Measurements from ENCODE around the gene RNF31. TPM values are rescaled to one million over a fixed set of nuclear protein-coding genes. Genes with fewer than 3 reads are reported as not detected.

The RNF31 gene
- total and polyA plus RNA-seq, 5 donors = 27.6 to 48.4 (median 40.6) TPM

- peak in 2 of 3 donors; percentile 33 to 43 for DNase-seq
- H3K4me1 ChIP-seq (ENCODE audit: control insufficient read depth, insufficient read depth, low read length) = no peaks in the 10 kb centered on the region
- intact Hi-C loops (cut with DNase I) = no loop called here
- WGBS = 81% methylated on average over 2 of the region's 2 CpGs
- no peak overlapping the region for H3K4me3 ChIP-seq (ENCODE audit: low read length)
- no peaks in the 10 kb centered on the region for H3K27me3 ChIP-seq (ENCODE audit: control insufficient read depth, insufficient read depth)
- ATAC-seq = no peak
- no peak overlapping the region for H3K27ac ChIP-seq (ENCODE audit: low read length)
- no peaks in the 10 kb centered on the region for H3K9me3 ChIP-seq (ENCODE audit: control insufficient read depth, low read length)
Observed at GRCh38 chr14:24187539-24187915, 40.2 kb downstream of the RNF31 start.

- peak; percentile 92 to 95 for ATAC-seq
- peak; percentile 96 to 98 (median 97) for DNase-seq
Observed at GRCh38 chr14:24188251-24189058, 41.2 kb downstream of the RNF31 start, which contains the start of gene IPO4. Gene IPO4, minus strand, starts transcription at chr14:24188816. Its CDS starts 29 bp downstream, at chr14:24188787.

DNA sequence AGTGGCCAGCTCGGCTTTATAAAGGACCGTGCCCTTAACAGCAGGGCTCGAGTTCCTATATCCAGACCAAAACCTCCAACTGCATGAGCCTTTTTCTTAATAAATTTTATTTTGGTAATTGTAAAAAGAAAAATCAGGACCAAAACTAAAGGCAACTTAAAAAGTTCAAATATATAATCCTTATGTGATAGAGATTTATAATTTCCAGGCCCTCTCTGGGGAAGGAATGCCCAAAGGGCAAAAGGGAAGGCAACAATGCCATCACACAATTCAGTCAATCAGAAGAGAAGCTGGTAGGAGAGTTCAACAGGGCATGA is 41.7 kb downstream of the RNF31 start:
- no peak overlapping the region for H3K27ac ChIP-seq (ENCODE audit: low read length)
- intact Hi-C loops (cut with DNase I) = no loop called here

More at GRCh38 chr14:24188251-24189058, 41.2 kb downstream of the RNF31 start, which contains the start of gene IPO4:
- WGBS = under 1% methylated on average over 65 of the region's 65 CpGs
- intact Hi-C loops (cut with DNase I) = no loop called here
- H3K27ac ChIP-seq (ENCODE audit: low read length) = peak within 1 kb of the TSS; percentile 55
- no peaks in the 10 kb centered on the region for H3K4me1 ChIP-seq (ENCODE audit: control insufficient read depth, insufficient read depth, low read length)
- no peaks in the 10 kb centered on the region for H3K27me3 ChIP-seq (ENCODE audit: control insufficient read depth, insufficient read depth)
- H3K4me3 ChIP-seq (ENCODE audit: low read length) = peak within 1 kb of the TSS; percentile 81
- H3K9me3 ChIP-seq (ENCODE audit: control insufficient read depth, low read length) = no peaks in the 10 kb centered on the region

GRCh38 chr14:24189460-24189859 is 42.2 kb downstream of the RNF31 start:
- H3K9me3 ChIP-seq (ENCODE audit: control insufficient read depth, low read length) = no peaks in the 10 kb centered on the region
- no peak overlapping the region for H3K4me3 ChIP-seq (ENCODE audit: low read length)
- intact Hi-C loops (cut with DNase I) = no loop called here
- no peaks in the 10 kb centered on the region for H3K27me3 ChIP-seq (ENCODE audit: control insufficient read depth, insufficient read depth)
- WGBS = 92% methylated on average over 9 of the region's 9 CpGs
- ATAC-seq = no peak
- H3K27ac ChIP-seq (ENCODE audit: low read length) = no peak overlapping the region
- DNase-seq = peak in 1 of 3 donors; percentile 35
- no peaks in the 10 kb centered on the region for H3K4me1 ChIP-seq (ENCODE audit: control insufficient read depth, insufficient read depth, low read length)

More for the DNA sequence above, 41.7 kb downstream of the RNF31 start:
- Histone ChIP-seq H3K27me3 (ENCODE audit: control insufficient read depth, insufficient read depth) (no peaks in the 10 kb centered on the region), H3K4me1 (ENCODE audit: control insufficient read depth, insufficient read depth, low read length) (no peaks in the 10 kb centered on the region), H3K9me3 (ENCODE audit: control insufficient read depth, low read length) (no peaks in the 10 kb centered on the region), H3K4me3 (ENCODE audit: low read length) (no peak overlapping the region)
- WGBS = 1% methylated on average over 3 of the region's 3 CpGs
- no peak for ATAC-seq
- no peak for DNase-seq

GRCh38 chr14:24190416-24190815 is 43.1 kb downstream of the RNF31 start:
- Histone ChIP-seq H3K4me1 (ENCODE audit: control insufficient read depth, insufficient read depth, low read length) (no peaks in the 10 kb centered on the region), H3K4me3 (ENCODE audit: low read length) (no peak overlapping the region), H3K9me3 (ENCODE audit: control insufficient read depth, low read length) (no peaks in the 10 kb centered on the region), H3K27ac (ENCODE audit: low read length) (no peak overlapping the region), H3K27me3 (ENCODE audit: control insufficient read depth, insufficient read depth) (no peaks in the 10 kb centered on the region)
- WGBS = 90% methylated on average over 10 of the region's 10 CpGs
- intact Hi-C loops (cut with DNase I) = no loop called here
- DNase-seq = peak in 1 of 3 donors; percentile 37
- ATAC-seq = no peak

- intact Hi-C loops (cut with DNase I) = no loop called here
- 96% methylated on average over 15 of the region's 15 CpGs for WGBS
- H3K9me3 ChIP-seq (ENCODE audit: control insufficient read depth, low read length) = no peaks in the 10 kb centered on the region
- ATAC-seq (no peak), DNase-seq (no peak)
- H3K27ac ChIP-seq (ENCODE audit: low read length) = no peak overlapping the region
- no peaks in the 10 kb centered on the region for H3K4me1 ChIP-seq (ENCODE audit: control insufficient read depth, insufficient read depth, low read length)
- H3K4me3 ChIP-seq (ENCODE audit: low read length) = no peak overlapping the region
- no peaks in the 10 kb centered on the region for H3K27me3 ChIP-seq (ENCODE audit: control insufficient read depth, insufficient read depth)
Observed at GRCh38 chr14:24192933-24193332, 45.6 kb downstream of the RNF31 start.

DNA sequence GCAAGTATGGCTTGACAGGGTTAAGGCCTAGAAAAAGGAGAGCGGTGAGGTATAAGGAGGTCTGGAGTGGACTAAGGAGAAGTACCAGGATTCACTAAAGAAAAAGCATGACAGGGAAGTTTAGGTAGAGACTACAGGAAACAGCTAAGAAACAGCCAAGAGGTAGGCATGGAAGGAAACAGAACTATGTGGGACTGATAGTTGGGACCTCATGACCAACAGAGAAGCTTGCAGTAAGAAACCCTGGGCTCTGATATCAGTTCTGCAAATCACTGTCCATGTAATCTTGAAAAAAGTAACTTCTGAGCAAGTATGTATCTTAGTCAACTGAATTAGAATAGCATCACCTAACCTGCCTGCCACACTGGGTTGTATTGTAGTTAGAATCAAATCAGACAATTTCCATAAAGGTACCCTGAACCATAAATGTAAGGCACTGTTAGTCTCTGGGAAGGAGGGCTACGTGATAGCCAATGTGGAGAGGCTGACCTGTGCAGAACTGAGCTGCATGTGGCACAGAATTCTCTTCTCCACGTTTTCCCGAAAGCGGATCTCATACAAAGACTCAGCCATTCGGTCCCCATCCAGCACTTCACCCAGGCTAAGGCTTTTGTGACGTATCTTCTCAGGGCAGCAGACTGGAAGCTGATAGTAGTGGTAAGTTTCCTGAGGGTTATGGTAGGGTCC is 47.0 kb downstream of the RNF31 start:
- intact Hi-C loops (cut with DNase I) = no loop called here

GRCh38 chr14:24194873-24195185 is 47.5 kb downstream of the RNF31 start:
- Histone ChIP-seq H3K27me3 (ENCODE audit: control insufficient read depth, insufficient read depth) (no peaks in the 10 kb centered on the region), H3K9me3 (ENCODE audit: control insufficient read depth, low read length) (no peaks in the 10 kb centered on the region), H3K27ac (ENCODE audit: low read length) (peak overlapping the region; percentile 88), H3K4me3 (ENCODE audit: low read length) (peak overlapping the region; percentile 73), H3K4me1 (ENCODE audit: control insufficient read depth, insufficient read depth, low read length) (no peaks in the 10 kb centered on the region)
- no peak for DNase-seq
- ATAC-seq = peak; percentile 1 to 3
- intact Hi-C loops (cut with DNase I) = no loop called here
- 48% methylated on average over 8 of the region's 8 CpGs for WGBS

More for the DNA sequence above, 47.0 kb downstream of the RNF31 start:
- Histone ChIP-seq H3K4me3 (ENCODE audit: low read length) (peak overlapping the region; percentile 73), H3K4me1 (ENCODE audit: control insufficient read depth, insufficient read depth, low read length) (no peaks in the 10 kb centered on the region), H3K27me3 (ENCODE audit: control insufficient read depth, insufficient read depth) (no peaks in the 10 kb centered on the region), H3K27ac (ENCODE audit: low read length) (peak overlapping the region; percentile 88), H3K9me3 (ENCODE audit: control insufficient read depth, low read length) (no peaks in the 10 kb centered on the region)
- ATAC-seq (no peak), DNase-seq (no peak)
- WGBS = 76% methylated on average over 7 of the region's 7 CpGs

- peak; percentile 95 for ATAC-seq
- Histone ChIP-seq H3K27ac (ENCODE audit: low read length) (peak within 1 kb of the TSS; percentile 88), H3K27me3 (ENCODE audit: control insufficient read depth, insufficient read depth) (no peaks in the 10 kb centered on the region), H3K9me3 (ENCODE audit: control insufficient read depth, low read length) (no peaks in the 10 kb centered on the region), H3K4me3 (ENCODE audit: low read length) (peak within 1 kb of the TSS; percentile 73), H3K4me1 (ENCODE audit: control insufficient read depth, insufficient read depth, low read length) (no peaks in the 10 kb centered on the region)
- intact Hi-C loops (cut with DNase I) = no loop called here
- peak; percentile 94 to 96 (median 95) for DNase-seq
- WGBS = under 1% methylated on average over 89 of the region's 89 CpGs
Observed at GRCh38 chr14:24195186-24196070, 48.1 kb downstream of the RNF31 start, which contains the start of gene TM9SF1. Gene TM9SF1, minus strand, starts transcription at chr14:24195441. Its CDS starts 422 bp downstream, at chr14:24195019.

DNA sequence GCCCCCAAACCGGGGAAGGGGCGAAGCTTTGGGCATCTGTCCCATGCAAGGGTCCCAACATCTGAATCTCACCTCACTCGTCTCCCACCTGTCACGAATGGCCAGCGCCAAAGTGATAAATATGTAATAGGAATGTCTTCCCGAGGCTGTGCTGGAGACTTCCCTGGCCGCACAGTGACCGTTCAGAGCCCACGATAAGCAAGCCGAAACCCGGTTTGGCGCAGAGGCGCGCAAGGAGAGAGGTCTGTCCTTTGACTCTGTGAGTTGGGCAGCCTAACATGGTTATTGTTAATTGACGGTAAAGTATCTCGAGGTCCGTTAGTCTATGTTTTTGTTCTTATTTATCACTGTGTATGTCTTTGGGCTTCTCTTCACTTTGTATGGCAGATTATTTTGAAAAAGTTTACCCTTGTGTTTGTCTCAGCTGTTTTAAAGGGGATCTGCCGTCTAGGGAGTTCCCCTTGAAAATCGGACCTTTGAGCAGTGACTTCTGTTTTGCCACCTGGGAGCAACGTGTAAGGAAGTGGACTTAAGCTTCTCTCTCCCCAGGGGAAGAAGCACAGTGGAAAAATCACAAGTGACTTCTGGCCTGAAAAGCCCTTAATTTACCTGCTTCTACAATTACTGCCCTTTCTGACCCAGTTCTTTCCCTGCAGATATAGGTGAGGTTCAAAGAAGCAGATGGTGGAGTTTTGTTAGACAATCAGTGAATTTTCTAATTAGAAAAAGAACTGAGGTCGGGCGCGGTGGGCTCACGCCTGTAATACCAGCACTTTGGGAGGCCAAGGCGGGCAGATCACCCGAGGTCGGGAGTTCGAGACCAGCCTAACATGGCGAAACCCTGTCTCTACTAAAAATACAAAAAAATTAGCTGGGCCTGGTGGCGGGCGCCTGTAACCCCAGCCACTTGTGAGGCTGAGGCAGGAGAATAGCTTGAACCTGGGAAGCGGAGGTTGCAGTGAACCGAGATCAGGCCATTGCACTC is 49.1 kb downstream of the RNF31 start:
- peak overlapping the region; percentile 88 for H3K27ac ChIP-seq (ENCODE audit: low read length)
- no peaks in the 10 kb centered on the region for H3K9me3 ChIP-seq (ENCODE audit: control insufficient read depth, low read length)
- no peaks in the 10 kb centered on the region for H3K4me1 ChIP-seq (ENCODE audit: control insufficient read depth, insufficient read depth, low read length)
- intact Hi-C loops (cut with DNase I) = no loop called here
- H3K4me3 ChIP-seq (ENCODE audit: low read length) = peak overlapping the region; percentile 73
- peak; percentile 28 to 36 for ATAC-seq
- H3K27me3 ChIP-seq (ENCODE audit: control insufficient read depth, insufficient read depth) = no peaks in the 10 kb centered on the region
- 34% methylated on average over 33 of the region's 33 CpGs for WGBS
- no peak for DNase-seq
